GM18868 (cell line): ENCODE data around the gene HCN2.

ENCODE experiments used
- ATAC-seq: cut with Tn5 transposase; IDR thresholded peaks from one replicate; pipeline ENCODE4 v1.9.1; 2021; ENCODE audit warnings: mild to moderate bottlenecking, moderate library complexity; ENCODE audit not compliant: unreplicated experiment

Gene HCN2

GRCh38 chr19:570937-571565 is 18.6 kb upstream of the HCN2 start:
- no peak for ATAC-seq

- no peak for ATAC-seq
These were observed 18.1 kb upstream of the HCN2 start for GRCh38 chr19:571566-571974.

- peak; percentile 62 for ATAC-seq
These were observed 17.4 kb upstream of the HCN2 start, which contains the start of gene BSG for GRCh38 chr19:572140-572742. Gene BSG, plus strand, starts transcription at chr19:572596. Its CDS starts 39 bp downstream, at chr19:572635.

- ATAC-seq: peak; percentile 30
These were observed 16.8 kb upstream of the HCN2 start for GRCh38 chr19:572743-573518.

GRCh38 chr19:573519-573825 is 16.2 kb upstream of the HCN2 start:
- ATAC-seq: no peak

- ATAC-seq: no peak
These were observed 14.8 kb upstream of the HCN2 start for GRCh38 chr19:574658-575526.

- ATAC-seq: no peak
These were observed 13.9 kb upstream of the HCN2 start for GRCh38 chr19:575527-576506.

GRCh38 chr19:576768-577438 is 12.8 kb upstream of the HCN2 start:
- no peak for ATAC-seq

GRCh38 chr19:577439-578392 is 12.0 kb upstream of the HCN2 start:
- no peak for ATAC-seq

GRCh38 chr19:579111-579841 is 10.4 kb upstream of the HCN2 start:
- ATAC-seq: no peak

- ATAC-seq: no peak
These were observed 9.9 kb upstream of the HCN2 start for GRCh38 chr19:579842-580155.

- no peak for ATAC-seq
These were observed 9.3 kb upstream of the HCN2 start for GRCh38 chr19:580274-580835.

- ATAC-seq: no peak
These were observed 8.1 kb upstream of the HCN2 start for GRCh38 chr19:581399-582111.

GRCh38 chr19:582497-583197 is 7.0 kb upstream of the HCN2 start:
- ATAC-seq: no peak

GRCh38 chr19:583198-583967 is 6.3 kb upstream of the HCN2 start:
- ATAC-seq: no peak

GRCh38 chr19:583968-584239 is 5.8 kb upstream of the HCN2 start:
- no peak for ATAC-seq
